Caco-2 (cell line): ENCODE measurements around the gene RBM20. TPM values are rescaled to one million over a fixed set of nuclear protein-coding genes. Genes with fewer than 3 reads are reported as not detected.

ENCODE experiments used
- BruUV-seq: library from RNA; stranded (reverse); fragments of 400-500 nt; replicated peaks from 2 replicates; lab custom pipeline; 2021; lab: Mats Ljungman, UMichigan
- CTCF ChIA-PET: fragments of 300-600 bp; sonication (Branson Sonifier 250); formaldehyde crosslinking; loops from one replicate; lab custom pipeline; 2022; ENCODE audit warnings: antibody characterized with exemption; lab: Charles Lee
- POLR2A ChIA-PET: fragments of 300-600 bp; sonication (Branson Sonifier 250); formaldehyde crosslinking; loops from one replicate; lab custom pipeline; 2022; ENCODE audit warnings: antibody characterized with exemption; lab: Charles Lee
- DNase-seq, 2 experiments: peaks; one replicate each; pipeline versions ENCODE4 v3.0.0 to v3.0.0-alpha.2; 2020 to 2022
- H3K27me3 ChIP-seq: replicated peaks from 2 replicates; pipeline ENCODE4 v1.6.0; 2011; ENCODE audit warnings: low read length; ENCODE audit not compliant: control insufficient read depth, insufficient read depth
- H3K36me3 ChIP-seq: 2 replicates; pipeline ENCODE4 v1.5.1; 2011; ENCODE audit warnings: low read length; ENCODE audit not compliant: control insufficient read depth, insufficient read depth
- H3K4me1 ChIP-seq: fragments of 250-450 bp; sonication (Bioruptor Pico); 2 replicates; pipeline ENCODE4 v1.5.1; 2020; ENCODE audit warnings: mild to moderate bottlenecking
- H3K4me3 ChIP-seq: 2 replicates; pipeline ENCODE4 v1.5.1; 2011; ENCODE audit warnings: low read depth, mild to moderate bottlenecking, control low read depth, low read length
- H3K9me3 ChIP-seq: fragments of 250-450 bp; sonication (Bioruptor Pico); 2 replicates; pipeline ENCODE4 v1.5.1; 2020; ENCODE audit warnings: mild to moderate bottlenecking, moderate library complexity
- H3K27ac Mint-ChIP-seq: one replicate; pipeline ENCODE4 v1.8.0; 2022; ENCODE audit warnings: mixed read lengths; ENCODE audit not compliant: unreplicated experiment
- H3K27me3 Mint-ChIP-seq: one replicate; pipeline ENCODE4 v1.8.0; 2022; ENCODE audit warnings: mixed read lengths; ENCODE audit not compliant: insufficient read depth, unreplicated experiment
- H3K36me3 Mint-ChIP-seq: one replicate; pipeline ENCODE4 v1.8.0; 2022; ENCODE audit warnings: mild to moderate bottlenecking, mixed read lengths; ENCODE audit not compliant: insufficient read depth, unreplicated experiment
- H3K4me1 Mint-ChIP-seq: one replicate; pipeline ENCODE4 v1.8.0; 2022; ENCODE audit warnings: low read depth, mixed read lengths; ENCODE audit not compliant: unreplicated experiment
- H3K4me3 Mint-ChIP-seq: one replicate; pipeline ENCODE4 v1.8.0; 2022; ENCODE audit warnings: mild to moderate bottlenecking, moderate library complexity, mixed read lengths; ENCODE audit not compliant: unreplicated experiment
- H3K9me3 Mint-ChIP-seq: one replicate; pipeline ENCODE4 v1.8.0; 2022; ENCODE audit warnings: mixed read lengths; ENCODE audit not compliant: unreplicated experiment
- intact Hi-C: fragments of 100-400 bp; cut with micrococcal nuclease; formaldehyde crosslinking; loops from one replicate; pipeline ENCODE4 v1.10.0; 2022; ENCODE audit not compliant: unreplicated experiment
- total RNA-seq: library from RNA; stranded (reverse); gene quantifications from 2 replicates; pipeline ENCODE4 v1.2.3, GENCODE V29; 2022
- TF ChIP-seq, protein P1 (sequence below), 2 experiments: fragments of 200-600 bp in 1 of 2; IDR thresholded peaks; 1 replicate in 1 of 2; 2 replicates in 1 of 2; pipeline versions ENCODE4 v1.5.1 to v1.8.0; 2011 to 2022; ENCODE audit warnings: antibody characterized with exemption in 1 of 2, control low read depth in 1 of 2, inconsistent platforms in 1 of 2, low read depth in 1 of 2, low read length in 1 of 2, mild to moderate bottlenecking in 1 of 2, moderate library complexity in 1 of 2; ENCODE audit not compliant: insufficient read depth in 1 of 2, severe bottlenecking in 1 of 2, unreplicated experiment in 1 of 2

The RBM20 gene
- total RNA-seq, 1 experiment from 2014 or later, result 0.36 TPM

DNA sequence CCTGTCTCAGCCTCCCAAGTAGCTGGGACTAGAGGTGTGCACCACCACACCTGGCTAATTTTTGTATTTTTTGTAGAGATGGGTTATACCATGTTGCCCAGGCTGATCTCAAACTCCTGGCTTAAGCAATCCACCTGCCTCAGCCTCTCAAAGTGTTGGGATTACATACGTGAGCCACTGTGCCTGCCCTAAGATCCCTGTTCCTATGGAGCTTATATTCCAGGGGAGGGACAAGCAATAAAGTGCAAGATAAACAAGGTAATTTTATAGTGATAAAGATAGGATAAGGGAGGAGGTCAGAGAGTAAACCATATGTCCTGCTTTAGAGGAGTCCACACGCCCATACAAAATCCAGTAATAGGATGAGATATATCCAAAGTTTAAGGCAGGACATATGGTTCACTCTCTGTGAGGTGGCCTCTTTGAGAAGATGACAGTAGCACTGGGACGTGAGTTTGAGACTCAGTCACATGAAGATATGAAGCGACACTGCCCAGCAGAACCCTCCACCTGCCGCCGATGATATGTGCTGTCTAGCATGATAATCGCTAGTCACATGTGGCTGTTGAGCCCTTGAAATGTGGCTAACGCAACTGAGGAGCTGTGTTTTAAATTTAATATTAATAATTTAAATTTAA, 114.1 kb downstream of the RBM20 start:
- no TSS peak for BruUV-seq
- Mint-ChIP-seq H3K9me3 (no peaks in the 10 kb centered on the region), H3K4me1 (no peaks in the 10 kb centered on the region), H3K36me3 (no peaks in the 10 kb centered on the region), H3K27me3 (no peaks in the 10 kb centered on the region), H3K4me3 (no peak overlapping the region), H3K27ac (no peak overlapping the region)
- TF ChIP-seq, protein P1, sequence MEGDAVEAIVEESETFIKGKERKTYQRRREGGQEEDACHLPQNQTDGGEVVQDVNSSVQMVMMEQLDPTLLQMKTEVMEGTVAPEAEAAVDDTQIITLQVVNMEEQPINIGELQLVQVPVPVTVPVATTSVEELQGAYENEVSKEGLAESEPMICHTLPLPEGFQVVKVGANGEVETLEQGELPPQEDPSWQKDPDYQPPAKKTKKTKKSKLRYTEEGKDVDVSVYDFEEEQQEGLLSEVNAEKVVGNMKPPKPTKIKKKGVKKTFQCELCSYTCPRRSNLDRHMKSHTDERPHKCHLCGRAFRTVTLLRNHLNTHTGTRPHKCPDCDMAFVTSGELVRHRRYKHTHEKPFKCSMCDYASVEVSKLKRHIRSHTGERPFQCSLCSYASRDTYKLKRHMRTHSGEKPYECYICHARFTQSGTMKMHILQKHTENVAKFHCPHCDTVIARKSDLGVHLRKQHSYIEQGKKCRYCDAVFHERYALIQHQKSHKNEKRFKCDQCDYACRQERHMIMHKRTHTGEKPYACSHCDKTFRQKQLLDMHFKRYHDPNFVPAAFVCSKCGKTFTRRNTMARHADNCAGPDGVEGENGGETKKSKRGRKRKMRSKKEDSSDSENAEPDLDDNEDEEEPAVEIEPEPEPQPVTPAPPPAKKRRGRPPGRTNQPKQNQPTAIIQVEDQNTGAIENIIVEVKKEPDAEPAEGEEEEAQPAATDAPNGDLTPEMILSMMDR (IDR thresholded peaks at IDR 0.05; ENCODE audit: insufficient read depth in 1 of 2, low read depth in 1 of 2, low read length in 1 of 2, severe bottlenecking in 1 of 2, unreplicated experiment in 1 of 2), result no peak
- ChIA-PET CTCF (interaction anchor here (0.6 kb wide), 1 partner anchor 91 kb away, joined by 4 read pairs; no protein-coding TSS in a partner anchor), POLR2A (no interaction called here)
- Histone ChIP-seq H3K4me3 (no peak overlapping the region), H3K4me1 (no peaks in the 10 kb centered on the region), H3K9me3 (no peaks in the 10 kb centered on the region), H3K27me3 (no peaks in the 10 kb centered on the region), H3K36me3 (no peaks in the 10 kb centered on the region)
- no peak for DNase-seq
- intact Hi-C loops, result no loop called here

DNA sequence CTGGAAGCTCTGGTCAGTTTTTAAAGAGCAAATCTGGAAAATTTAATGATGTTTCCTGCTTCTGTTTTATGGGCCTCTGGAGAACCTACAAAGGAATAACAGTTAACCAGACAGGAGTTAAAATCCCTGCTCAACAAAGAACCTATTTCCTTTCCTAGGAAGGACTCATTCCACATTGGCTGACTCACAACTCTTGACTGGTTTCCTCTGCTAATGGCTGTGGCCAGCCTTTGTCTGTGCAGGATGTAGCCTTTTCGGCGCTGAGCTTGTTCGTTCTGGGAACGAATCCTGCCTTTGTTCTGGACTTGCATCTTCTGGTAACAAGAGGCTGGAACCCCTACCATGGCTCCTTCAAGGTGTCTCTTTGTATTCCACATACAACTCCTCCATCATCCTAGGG, 114.8 kb downstream of the RBM20 start:
- H3K4me3 ChIP-seq, result no peak overlapping the region
- H3K9me3 ChIP-seq, result no peaks in the 10 kb centered on the region
- DNase-seq, result no peak
- Mint-ChIP-seq H3K4me1 (no peaks in the 10 kb centered on the region), H3K4me3 (no peak overlapping the region), H3K27me3 (no peaks in the 10 kb centered on the region), H3K27ac (no peak overlapping the region), H3K9me3 (no peaks in the 10 kb centered on the region), H3K36me3 (no peaks in the 10 kb centered on the region)
- POLR2A ChIA-PET, result no interaction called here
- no peaks in the 10 kb centered on the region for H3K4me1 ChIP-seq
- H3K36me3 ChIP-seq, result no peaks in the 10 kb centered on the region
- no TSS peak for BruUV-seq
- no peaks in the 10 kb centered on the region for H3K27me3 ChIP-seq
- CTCF ChIA-PET, result no interaction called here
- intact Hi-C loops, result no loop called here
- TF ChIP-seq, protein P1 (IDR thresholded peaks at IDR 0.05; ENCODE audit: insufficient read depth in 1 of 2, low read depth in 1 of 2, low read length in 1 of 2, severe bottlenecking in 1 of 2, unreplicated experiment in 1 of 2), result no peak

- POLR2A ChIA-PET, result no interaction called here
- Mint-ChIP-seq H3K27ac (no peak overlapping the region), H3K9me3 (no peaks in the 10 kb centered on the region), H3K36me3 (no peaks in the 10 kb centered on the region), H3K4me1 (no peaks in the 10 kb centered on the region), H3K4me3 (no peak overlapping the region), H3K27me3 (no peaks in the 10 kb centered on the region)
- no peak overlapping the region for H3K4me3 ChIP-seq
- DNase-seq, result no peak
- no peaks in the 10 kb centered on the region for H3K27me3 ChIP-seq
- TF ChIP-seq, protein P1 (IDR thresholded peaks at IDR 0.05; ENCODE audit: insufficient read depth in 1 of 2, low read depth in 1 of 2, low read length in 1 of 2, severe bottlenecking in 1 of 2, unreplicated experiment in 1 of 2), result no peak
- intact Hi-C loops, result no loop called here
- H3K4me1 ChIP-seq, result no peaks in the 10 kb centered on the region
- CTCF ChIA-PET, result no interaction called here
- H3K36me3 ChIP-seq, result no peaks in the 10 kb centered on the region
- BruUV-seq, result no TSS peak
- no peaks in the 10 kb centered on the region for H3K9me3 ChIP-seq
Measured at GRCh38 chr10:110759523-110759922, 115.4 kb downstream of the RBM20 start.
